K562 (cell line): ENCODE measurements around the gene PNCK. TPM values are rescaled to one million over a fixed set of nuclear protein-coding genes. Genes with fewer than 3 reads are reported as not detected.
A peak's percentile ranks its signal among the peaks of the same experiment; 100 is the strongest.

Experiments used
- ATAC-seq: fragments of 200-7000 bp; cut with Tn5 transposase; 3 replicates; pipeline ENCODE4 v1.9.1; 2020; ENCODE audit warnings: moderate library complexity
- BruUV-seq: library from RNA; stranded (reverse); fragments of 400-500 nt; replicated peaks from 2 replicates; lab custom pipeline; 2021; lab: Mats Ljungman, UMichigan
- CTCF ChIA-PET: fragments of 300-600 bp; formaldehyde crosslinking; extraction: SDS; loops from one replicate; lab custom pipeline; 2021; ENCODE audit warnings: low intra/inter-chr PET ratio; lab: Yijun Ruan, JAX
- POLR2A ChIA-PET: fragments of 300-600, 350-650 bp; sonication (Branson Sonifier 250); formaldehyde crosslinking; extraction: SDS; loops from one replicate; lab custom pipeline; 2021; ENCODE audit warnings: antibody characterized with exemption, inconsistent platforms; lab: Yijun Ruan, JAX
- DNase-seq, 4 experiments: peaks; one replicate each; pipeline versions ENCODE4 v3.0.0 to v3.0.0-alpha.2; 2011 to 2018; ENCODE audit warnings: low spot score in 3 of 4, mixed read lengths in 3 of 4; ENCODE audit errors: extremely low read depth in 1 of 4
- FAIRE-seq: peaks from 2 replicates; lab custom pipeline; 2011; peaks lifted over from hg19 to GRCh38; lab: Jason Lieb, UNC
- H2AFZ ChIP-seq: 2 replicates; pipeline ENCODE4 v1.6.0; 2011; ENCODE audit warnings: low read depth, low read length, control low read depth, inconsistent platforms
- H3K27ac ChIP-seq: fragments of 200-600 bp; 3 replicates; pipeline ENCODE4 v1.8.0; 2011; ENCODE audit warnings: low read depth, mild to moderate bottlenecking, control low read depth, inconsistent platforms, low read length, moderate library complexity, mixed read lengths; ENCODE audit errors: extremely low read depth
- H3K27me3 ChIP-seq, 2 experiments: fragments of 300-600 bp in 1 of 2; 2 replicates in 1 of 2; 3 replicates in 1 of 2; pipeline versions ENCODE4 v1.6.0 to v1.8.0; 2011; ENCODE audit warnings: inconsistent platforms in 2 of 2, low read length in 2 of 2, mild to moderate bottlenecking in 1 of 2, mixed read lengths in 1 of 2, moderate library complexity in 1 of 2; ENCODE audit not compliant: control insufficient read depth in 2 of 2, insufficient read depth in 2 of 2
- H3K36me3 ChIP-seq: fragments of 300-600 bp; 3 replicates; pipeline ENCODE4 v1.8.0; 2011; ENCODE audit warnings: mild to moderate bottlenecking, low read length, inconsistent platforms; ENCODE audit not compliant: control insufficient read depth, insufficient read depth
- H3K4me1 ChIP-seq, 2 experiments: fragments of 200-600 bp in 1 of 2; replicated peaks in 1 of 2; 2 replicates in 1 of 2; 3 replicates in 1 of 2; pipeline versions ENCODE4 v1.5.1 to v1.8.0; 2011; ENCODE audit warnings: inconsistent platforms in 2 of 2, low read length in 2 of 2, mild to moderate bottlenecking in 1 of 2, mixed read lengths in 1 of 2, moderate library complexity in 1 of 2; ENCODE audit not compliant: control insufficient read depth in 2 of 2, insufficient read depth in 2 of 2
- H3K4me2 ChIP-seq: 2 replicates; pipeline ENCODE4 v1.6.1; 2011; ENCODE audit warnings: low read length, control low read depth, inconsistent platforms, mixed read lengths; ENCODE audit not compliant: insufficient read depth
- H3K4me3 ChIP-seq: fragments of 200-600 bp; sonication (generic), shearing (Covaris generic); 2 replicates; pipeline ENCODE4 v1.5.1; 2016; ENCODE audit warnings: control low read depth, inconsistent platforms
- H3K79me2 ChIP-seq: fragments of 200-600 bp; 3 replicates; pipeline ENCODE4 v1.8.0; 2011; ENCODE audit warnings: low read length, inconsistent platforms; ENCODE audit not compliant: control insufficient read depth, insufficient read depth
- H3K9ac ChIP-seq, 2 experiments: 2 replicates each; pipeline versions ENCODE4 v1.6.0 to v1.6.1; 2011; ENCODE audit warnings: low read depth in 2 of 2, low read length in 2 of 2, control low read depth in 1 of 2, inconsistent platforms in 1 of 2, mild to moderate bottlenecking in 1 of 2, mixed read lengths in 1 of 2; ENCODE audit not compliant: insufficient read depth in 1 of 2
- H3K9me1 ChIP-seq: one replicate; pipeline ENCODE4 v1.6.0; 2011; ENCODE audit warnings: inconsistent platforms, mild to moderate bottlenecking, low read length, moderate library complexity; ENCODE audit not compliant: control insufficient read depth, insufficient read depth
- H3K9me3 ChIP-seq: replicated peaks from 2 replicates; pipeline ENCODE4 v1.5.1; 2011; ENCODE audit warnings: low read depth, low read length, inconsistent platforms; ENCODE audit not compliant: control insufficient read depth, insufficient read depth
- H4K20me1 ChIP-seq: replicated peaks from 2 replicates; pipeline ENCODE4 v1.6.1; 2011; ENCODE audit warnings: low read length, inconsistent platforms, mixed read lengths; ENCODE audit not compliant: control insufficient read depth, insufficient read depth
- EGR1 ChIP-seq: fragments of 450-650 bp; conservative IDR thresholded peaks from 2 replicates; pipeline ENCODE4 v1.6.1; 2017; ENCODE audit warnings: mild to moderate bottlenecking
- ESRRA ChIP-seq: fragments of 450-650 bp; IDR thresholded peaks from 2 replicates; pipeline ENCODE4 v1.6.1; 2014; ENCODE audit warnings: low read depth, mild to moderate bottlenecking, moderate library complexity, borderline replicate concordance
- MED1 ChIP-seq: sonication (generic); formaldehyde crosslinking; IDR thresholded peaks from 2 replicates; pipeline ENCODE4 v1.8.1; 2023; ENCODE audit warnings: missing genetic modification reagents, borderline replicate concordance
- REST ChIP-seq, 2 experiments: fragments of 450-650 bp; formaldehyde crosslinking in 1 of 2; IDR thresholded peaks; 2 replicates each; pipeline versions ENCODE4 v1.4.0 to v1.6.1; 2014 to 2020; ENCODE audit warnings: mild to moderate bottlenecking in 2 of 2, borderline replicate concordance in 1 of 2, low read depth in 1 of 2
- SMC3 ChIP-seq: conservative IDR thresholded peaks from 2 replicates; pipeline ENCODE4 v1.6.1; 2011; ENCODE audit warnings: low read depth, low read length, improper control_type of control experiment; ENCODE audit not compliant: insufficient read depth
- TBL1XR1 ChIP-seq, 2 experiments: IDR thresholded peaks; 2 replicates each; pipeline ENCODE4 v1.6.1; 2012; ENCODE audit warnings: improper control_type of control experiment in 2 of 2, low read length in 2 of 2, mild to moderate bottlenecking in 1 of 2
- THRAP3 ChIP-seq: fragments of 450-650 bp; IDR thresholded peaks from 2 replicates; pipeline ENCODE4 v1.6.1; 2016; ENCODE audit warnings: mild to moderate bottlenecking, inconsistent platforms, borderline replicate concordance
- ZFX ChIP-seq: sonication (generic); formaldehyde crosslinking; IDR thresholded peaks from 2 replicates; pipeline ENCODE4 v1.8.0; 2022; ENCODE audit warnings: mild to moderate bottlenecking, missing genetic modification reagents, moderate library complexity
- ZKSCAN3 ChIP-seq: fragments of 250-450 bp; sonication (Bioruptor Pico); IDR thresholded peaks from 2 replicates; pipeline ENCODE4 v1.4.0; 2020
- WGBS: fragments of 100-300 bp; shearing (Covaris generic); methylation state at CpG from one replicate; pipeline ENCODE4 v1.1.6; 2016; ENCODE audit warnings: low coverage, mixed read lengths; ENCODE audit not compliant: insufficient coverage; ENCODE audit errors: missing lambda C conversion rate; 5-methylcytosine and 5-hydroxymethylcytosine counted together
- in situ Hi-C: fragments of 300-500 bp; cut with MboI; formaldehyde crosslinking; loops from 4 replicates; pipeline ENCODE4 v1.15.0; 2018; ENCODE audit warnings: inconsistent platforms, mixed read lengths
- intact Hi-C: fragments of 100-400 bp; cut with micrococcal nuclease; formaldehyde crosslinking; loops from 2 replicates; pipeline ENCODE4 v1.14.2; 2022
- polyA plus RNA-seq, 8 experiments: library from polyadenylated mRNA; depleted of rRNA in 4 of 8; stranded (reverse) in 5 of 8; unstranded in 3 of 8; fragments of >200 nt; fragmentation: Nextera tagmentation in 2 of 8; fragmentation: Illumina TruSeq in 1 of 8; extraction: Ambion mirVana in 2 of 8; extraction: Trizol in 1 of 8; gene quantifications; 2 replicates each; pipeline versions ENCODE4 v1.2.1 to v1.2.3, GENCODE V29; 2011 to 2014; ENCODE audit warnings: inconsistent platforms in 1 of 8, missing spikeins in 1 of 8
- total RNA-seq, 7 experiments: library from RNA; depleted of rRNA in 6 of 7; stranded (reverse); fragments of >200 nt in 6 of 7; fragmentation: Illumina TruSeq in 2 of 7; extraction: Trizol in 2 of 7; gene quantifications; 2 replicates each; pipeline versions ENCODE4 v1.2.1 to v1.2.3, GENCODE V29; 2011 to 2021; ENCODE audit warnings: low replicate concordance in 1 of 7
- TF ChIP-seq, protein P1 (sequence below), 3 experiments: IDR thresholded peaks in 2 of 3; conservative IDR thresholded peaks in 1 of 3; 2 replicates each; pipeline ENCODE4 v1.5.1; 2011 to 2012; ENCODE audit warnings: low read length in 3 of 3, mild to moderate bottlenecking in 3 of 3, control low read depth in 2 of 3, improper control_type of control experiment in 1 of 3, inconsistent platforms in 1 of 3, low read depth in 1 of 3, mixed read lengths in 1 of 3, moderate library complexity in 1 of 3; ENCODE audit not compliant: insufficient read depth in 2 of 3

PNCK gene
- total and polyA plus RNA-seq, 9 of the 15 experiments (the other 6 are each of a cell fraction or from before 2014, with no cell fraction given) = 0.13 to 7.5 (median 1.2) TPM; not detected in 1

GRCh38 chrX:153635788-153636668 lies 37.6 kb downstream of the PNCK start:
- Histone ChIP-seq H3K9ac (no peak overlapping the region), H3K36me3 (no peaks in the 10 kb centered on the region), H3K27me3 (peaks cover 7 to 67% of the 10 kb centered on the region in 2 experiments; a peak in 4 of 5 replicates), H2AFZ (no peak overlapping the region; the same call in 1 of the 2 replicates), H3K27ac (no peak overlapping the region), H3K9me1 (no peaks in the 10 kb centered on the region), H3K4me1 (peaks cover 0 to 32% of the 10 kb centered on the region in 2 experiments; a peak in 2 of 5 replicates), H3K4me3 (no peak overlapping the region), H4K20me1 (no peaks in the 10 kb centered on the region), H3K79me2 (no peaks in the 10 kb centered on the region), H3K9me3 (no peaks in the 10 kb centered on the region), H3K4me2 (no peak overlapping the region)
- no TSS peak for BruUV-seq
- DNase-seq = peak in 3 of 4 experiments; percentile 38 to 48 (median 47)
- WGBS = 14% methylated on average over 15 of the region's 21 CpGs
- no peak for FAIRE-seq
- no peak for TF ChIP-seq THRAP3
- TF ChIP-seq, protein P1, sequence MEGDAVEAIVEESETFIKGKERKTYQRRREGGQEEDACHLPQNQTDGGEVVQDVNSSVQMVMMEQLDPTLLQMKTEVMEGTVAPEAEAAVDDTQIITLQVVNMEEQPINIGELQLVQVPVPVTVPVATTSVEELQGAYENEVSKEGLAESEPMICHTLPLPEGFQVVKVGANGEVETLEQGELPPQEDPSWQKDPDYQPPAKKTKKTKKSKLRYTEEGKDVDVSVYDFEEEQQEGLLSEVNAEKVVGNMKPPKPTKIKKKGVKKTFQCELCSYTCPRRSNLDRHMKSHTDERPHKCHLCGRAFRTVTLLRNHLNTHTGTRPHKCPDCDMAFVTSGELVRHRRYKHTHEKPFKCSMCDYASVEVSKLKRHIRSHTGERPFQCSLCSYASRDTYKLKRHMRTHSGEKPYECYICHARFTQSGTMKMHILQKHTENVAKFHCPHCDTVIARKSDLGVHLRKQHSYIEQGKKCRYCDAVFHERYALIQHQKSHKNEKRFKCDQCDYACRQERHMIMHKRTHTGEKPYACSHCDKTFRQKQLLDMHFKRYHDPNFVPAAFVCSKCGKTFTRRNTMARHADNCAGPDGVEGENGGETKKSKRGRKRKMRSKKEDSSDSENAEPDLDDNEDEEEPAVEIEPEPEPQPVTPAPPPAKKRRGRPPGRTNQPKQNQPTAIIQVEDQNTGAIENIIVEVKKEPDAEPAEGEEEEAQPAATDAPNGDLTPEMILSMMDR (IDR thresholded peaks at IDR 0.05 in 2 of 3, conservative IDR thresholded peaks at IDR 0.05 in 1 of 3; ENCODE audit: insufficient read depth in 2 of 3, low read depth in 1 of 3, low read length in 3 of 3) = peak; percentile 50 to 75 (median 62)
- 0 out of 2 replicates have a peak, but pooled peaks have one; percentile 15 for TF ChIP-seq ZFX
- TF ChIP-seq TBL1XR1 (IDR thresholded peaks at IDR 0.05; ENCODE audit: low read length in 2 of 2) = no peak
- no peak for TF ChIP-seq MED1 (CRISPR knock-in tag)
- TF ChIP-seq ZKSCAN3 (CRISPR knock-in tag) = no peak
- TF ChIP-seq REST (IDR thresholded peaks at IDR 0.05; ENCODE audit: borderline replicate concordance) = peak; percentile 9; the same call in 1 of the 2 replicates
- no peak for TF ChIP-seq REST (CRISPR knock-in tag; IDR thresholded peaks at IDR 0.05; ENCODE audit: low read depth)
- peak; percentile 29; the same call in 1 of the 2 replicates for TF ChIP-seq ESRRA
- 0 out of 2 replicates have a peak, but pooled peaks have one; percentile 6 for TF ChIP-seq SMC3
- TF ChIP-seq EGR1 = no peak
- CTCF ChIA-PET = no interaction called here
- peak; percentile 78 for ATAC-seq
- intact Hi-C loops = no loop called here
- in situ Hi-C loops = no loop called here
- POLR2A ChIA-PET = interaction anchor here (0.6 to 0.7 kb wide), 2 partner anchors 8 to 604 kb away, joined by 3 read pairs; no protein-coding TSS in a partner anchor
